H1 (cell line): ENCODE data around the gene GRIP2. TPM values are rescaled to one million over a fixed set of nuclear protein-coding genes. Genes with fewer than 3 reads are reported as not detected.

ENCODE experiments used
- CTCF ChIA-PET: fragments of 300-600 bp; sonication (Branson Sonifier 250); formaldehyde crosslinking; loops from one replicate; lab custom pipeline; 2021; ENCODE audit not compliant: partially characterized antibody; lab: Charles Lee
- POLR2A ChIA-PET: fragments of 300-600 bp; sonication (Branson Sonifier 250); formaldehyde crosslinking; loops from one replicate; lab custom pipeline; 2021; ENCODE audit warnings: inconsistent platforms; ENCODE audit not compliant: partially characterized antibody; lab: Charles Lee
- DNase-seq, 2 experiments: peaks; one replicate each; pipeline versions ENCODE4 v3.0.0 to v3.0.0-alpha.2; 2010 to 2022; ENCODE audit warnings: low spot score in 2 of 2, low read depth in 1 of 2, mixed read lengths in 1 of 2
- FAIRE-seq: peaks from 2 replicates; lab custom pipeline; 2011; peaks lifted over from hg19 to GRCh38; lab: Jason Lieb, UNC
- H2AFZ ChIP-seq: 2 replicates; pipeline ENCODE4 v1.8.1; 2012; ENCODE audit warnings: low read length, inconsistent platforms
- H2AK5ac ChIP-seq: 2 replicates; pipeline ENCODE4 v1.6.1; 2013; ENCODE audit warnings: low read depth, low read length
- H2BK120ac ChIP-seq: replicated peaks from 2 replicates; pipeline ENCODE3; 2013; ENCODE audit warnings: low read depth, low read length, inconsistent platforms
- H2BK12ac ChIP-seq: 2 replicates; pipeline ENCODE4 v1.6.1; 2013; ENCODE audit warnings: low read depth, low read length
- H2BK15ac ChIP-seq: 2 replicates; pipeline ENCODE4 v1.6.1; 2013; ENCODE audit warnings: low read length
- H2BK20ac ChIP-seq: 2 replicates; pipeline ENCODE4 v1.6.1; 2013; ENCODE audit warnings: low read length
- H2BK5ac ChIP-seq: 2 replicates; pipeline ENCODE4 v1.6.1; 2013; ENCODE audit warnings: low read depth, low read length
- H3K14ac ChIP-seq: 2 replicates; pipeline ENCODE4 v1.6.1; 2013; ENCODE audit warnings: inconsistent platforms; ENCODE audit not compliant: insufficient read length
- H3K18ac ChIP-seq: 2 replicates; pipeline ENCODE4 v1.6.1; 2013; ENCODE audit warnings: low read length; ENCODE audit errors: extremely low read depth
- H3K23ac ChIP-seq: 2 replicates; pipeline ENCODE4 v1.6.1; 2013; ENCODE audit warnings: inconsistent platforms; ENCODE audit not compliant: insufficient read length
- H3K23me2 ChIP-seq: 2 replicates; pipeline ENCODE4 v1.6.1; 2013; ENCODE audit warnings: low read depth, low read length
- H3K27ac ChIP-seq: 2 replicates; pipeline ENCODE4 v1.6.1; 2011; ENCODE audit warnings: low read depth, low read length, inconsistent platforms
- H3K27me3 ChIP-seq, 4 experiments: replicated peaks in 1 of 4; 1 replicate in 1 of 4; 2 replicates in 3 of 4; pipeline versions ENCODE4 v1.6.1 to v1.8.1; 2011 to 2013; ENCODE audit warnings: low read length in 3 of 4, mild to moderate bottlenecking in 3 of 4, inconsistent platforms in 2 of 4, mixed read lengths in 2 of 4, moderate library complexity in 1 of 4; ENCODE audit not compliant: control insufficient read depth in 3 of 4, insufficient read depth in 3 of 4; ENCODE audit errors: extremely low read depth in 1 of 4
- H3K36me3 ChIP-seq, 4 experiments: 2 replicates each; pipeline versions ENCODE4 v1.6.1 to v1.8.1; 2011 to 2013; ENCODE audit warnings: mild to moderate bottlenecking in 4 of 4, low read length in 3 of 4, moderate library complexity in 2 of 4, control low read depth in 1 of 4, inconsistent platforms in 1 of 4; ENCODE audit not compliant: insufficient read depth in 4 of 4, control insufficient read depth in 2 of 4
- H3K4ac ChIP-seq: replicated peaks from 2 replicates; pipeline ENCODE3; 2013; ENCODE audit warnings: low read length, low read depth, mixed read lengths, inconsistent platforms; ENCODE audit not compliant: insufficient read length
- H3K4me1 ChIP-seq, 4 experiments: replicated peaks in 1 of 4; 1 replicate in 1 of 4; 2 replicates in 3 of 4; pipeline versions ENCODE4 v1.6.1 to v1.8.1; 2011 to 2013; ENCODE audit warnings: low read length in 3 of 4, inconsistent platforms in 2 of 4, mixed read lengths in 1 of 4; ENCODE audit not compliant: insufficient read depth in 4 of 4, control insufficient read depth in 3 of 4
- H3K4me2 ChIP-seq, 2 experiments: 2 replicates each; pipeline versions ENCODE4 v1.6.1 to v1.8.1; 2011 to 2013; ENCODE audit warnings: low read depth in 2 of 2, low read length in 2 of 2, control low read depth in 1 of 2, inconsistent platforms in 1 of 2, mild to moderate bottlenecking in 1 of 2; ENCODE audit not compliant: insufficient read depth in 1 of 2
- H3K4me3 ChIP-seq, 4 experiments: fragments of 200-600, 300-600 bp in 1 of 4; sonication (generic), shearing (Covaris generic), sonication (Bioruptor Twin) in 1 of 4; 2 replicates each; pipeline versions ENCODE4 v1.5.1 to v1.8.1; 2011 to 2016; ENCODE audit warnings: low read length in 4 of 4, low read depth in 3 of 4, control low read depth in 2 of 4, inconsistent platforms in 2 of 4, mild to moderate bottlenecking in 2 of 4, mixed read lengths in 1 of 4, moderate library complexity in 1 of 4; ENCODE audit not compliant: insufficient read depth in 2 of 4; ENCODE audit errors: extremely low read depth in 1 of 4
- H3K56ac ChIP-seq: replicated peaks from 2 replicates; pipeline ENCODE3; 2013; ENCODE audit warnings: low read depth, mild to moderate bottlenecking, mixed read lengths, low read length, inconsistent platforms; ENCODE audit not compliant: insufficient read length
- H3K79me1 ChIP-seq: 2 replicates; pipeline ENCODE4 v1.6.1; 2013; ENCODE audit warnings: low read depth, low read length, control low read depth
- H3K79me2 ChIP-seq, 2 experiments: 2 replicates each; pipeline versions ENCODE4 v1.6.1 to v1.8.1; 2012 to 2013; ENCODE audit warnings: low read length in 2 of 2, mild to moderate bottlenecking in 2 of 2, inconsistent platforms in 1 of 2; ENCODE audit not compliant: insufficient read depth in 2 of 2, control insufficient read depth in 1 of 2
- H3K9ac ChIP-seq, 4 experiments: replicated peaks in 1 of 4; 1 replicate in 1 of 4; 2 replicates in 3 of 4; pipeline versions ENCODE4 v1.6.1 to v1.8.1; 2011 to 2013; ENCODE audit warnings: low read depth in 3 of 4, low read length in 3 of 4, control low read depth in 2 of 4, mild to moderate bottlenecking in 2 of 4, moderate library complexity in 2 of 4, inconsistent platforms in 1 of 4; ENCODE audit errors: extremely low read depth in 1 of 4
- H3K9me3 ChIP-seq, 2 experiments: 2 replicates each; pipeline versions ENCODE4 v1.6.1 to v1.8.1; 2012 to 2013; ENCODE audit warnings: mild to moderate bottlenecking in 2 of 2, moderate library complexity in 2 of 2, control low read depth in 1 of 2, inconsistent platforms in 1 of 2, low read depth in 1 of 2, low read length in 1 of 2, mixed read lengths in 1 of 2; ENCODE audit not compliant: insufficient read depth in 2 of 2
- H4K20me1 ChIP-seq, 2 experiments: replicated peaks in 1 of 2; 2 replicates each; pipeline versions ENCODE3 to v1.8.1; 2011 to 2013; ENCODE audit warnings: inconsistent platforms in 2 of 2, low read length in 2 of 2, mild to moderate bottlenecking in 1 of 2; ENCODE audit not compliant: insufficient read depth in 2 of 2, control insufficient read depth in 1 of 2
- H4K5ac ChIP-seq: 2 replicates; pipeline ENCODE4 v1.6.1; 2013; ENCODE audit warnings: low read length, low read depth, mixed read lengths, inconsistent platforms; ENCODE audit not compliant: insufficient read length
- H4K8ac ChIP-seq: 2 replicates; pipeline ENCODE4 v1.8.0; 2013; ENCODE audit warnings: mild to moderate bottlenecking, moderate library complexity, low read length, inconsistent platforms; ENCODE audit not compliant: insufficient read depth; ENCODE audit errors: extremely low read depth
- H4K91ac ChIP-seq: replicated peaks from 2 replicates; pipeline ENCODE3; 2013; ENCODE audit warnings: low read length, mixed read lengths, inconsistent platforms; ENCODE audit not compliant: insufficient read length
- BCL11A ChIP-seq, 2 experiments: IDR thresholded peaks; one replicate each; pipeline ENCODE4 v1.6.1; 2011; ENCODE audit warnings: low read depth in 2 of 2, low read length in 2 of 2, mild to moderate bottlenecking in 2 of 2
- BRCA1 ChIP-seq: IDR thresholded peaks from 2 replicates; pipeline ENCODE4 v1.6.1; 2012; ENCODE audit warnings: low read depth, low read length, improper control_type of control experiment
- CEBPB ChIP-seq: IDR thresholded peaks from 2 replicates; pipeline ENCODE4 v1.6.1; 2012; ENCODE audit warnings: low read depth, low read length
- EP300 ChIP-seq, 2 experiments: IDR thresholded peaks; 1 replicate in 1 of 2; 2 replicates in 1 of 2; pipeline ENCODE4 v1.6.1; 2011 to 2012; ENCODE audit warnings: low read depth in 2 of 2, low read length in 2 of 2, mild to moderate bottlenecking in 2 of 2, borderline replicate concordance in 1 of 2, inconsistent platforms in 1 of 2, moderate library complexity in 1 of 2
- EZH2 ChIP-seq: fragments of 200-600 bp; sonication (generic); IDR thresholded peaks from 2 replicates; pipeline ENCODE4 v1.7.1; 2012; ENCODE audit warnings: low read depth, mild to moderate bottlenecking, moderate library complexity, low read length, inconsistent platforms; ENCODE audit not compliant: severe bottlenecking
- JUND ChIP-seq: IDR thresholded peaks from 2 replicates; pipeline ENCODE4 v1.6.1; 2011; ENCODE audit warnings: mild to moderate bottlenecking, improper control_type of control experiment, low read length
- PHF8 ChIP-seq: fragments of 200-600 bp; sonication (generic); conservative IDR thresholded peaks from 2 replicates; pipeline ENCODE4 v1.7.1; 2012; ENCODE audit warnings: low read depth, mild to moderate bottlenecking, inconsistent platforms, low read length, moderate library complexity
- SP4 ChIP-seq: IDR thresholded peaks from 2 replicates; pipeline ENCODE4 v1.6.1; 2012; ENCODE audit warnings: low read length, inconsistent platforms
- TCF12 ChIP-seq: IDR thresholded peaks from 2 replicates; pipeline ENCODE4 v1.6.1; 2011; ENCODE audit warnings: low read depth, mild to moderate bottlenecking, low read length
- USF2 ChIP-seq: IDR thresholded peaks from 2 replicates; pipeline ENCODE4 v1.6.1; 2011; ENCODE audit warnings: low read length, improper control_type of control experiment
- WGBS, 2 experiments: shearing (Covaris generic) in 1 of 2; methylation state at CpG; one replicate each; pipeline versions ENCODE4 v1.1.6 to v1.1.7; 2013 to 2015; ENCODE audit warnings: low lambda C conversion rate in 2 of 2, mixed read lengths in 2 of 2, inconsistent platforms in 1 of 2, low coverage in 1 of 2, missing lambda C conversion rate in 1 of 2; ENCODE audit not compliant: insufficient replicate concordance in 2 of 2, insufficient coverage in 1 of 2, insufficient read length in 1 of 2; ENCODE audit errors: extremely low coverage in 1 of 2, missing lambda C conversion rate in 1 of 2; 5-methylcytosine and 5-hydroxymethylcytosine counted together
- polyA plus RNA-seq, 7 experiments: library from polyadenylated mRNA; depleted of rRNA in 3 of 7; stranded (reverse) in 5 of 7; unstranded in 2 of 7; fragments of >200 nt in 5 of 7; fragments of 200-250 nt in 2 of 7; gene quantifications; 1 replicate in 5 of 7; 2 replicates in 1 of 7; 4 replicates in 1 of 7; pipeline versions ENCODE4 v1.2.1 to v1.2.3, GENCODE V29; 2011 to 2013; ENCODE audit warnings: missing spikeins in 2 of 7, mixed read lengths in 2 of 7
- total RNA-seq: library from RNA; stranded (reverse); fragmentation: NEBNext Ultra II Directional; extraction: Animal tissue kit (Norgen Biotek cat#: 25700); gene quantifications from 2 replicates; pipeline ENCODE4 v1.2.1, GENCODE V29; 2021

Gene GRIP2
- total and polyA plus RNA-seq, 2 of the 8 experiments (the other 6 are each of a cell fraction or from before 2014, with no cell fraction given) = 2.5 to 6.4 TPM

- H2BK5ac ChIP-seq = no peak overlapping the region
- H2AFZ ChIP-seq = no peak overlapping the region
- H3K9ac ChIP-seq = no peak overlapping the region
- H3K9me3 ChIP-seq = no peaks in the 10 kb centered on the region
- H3K27me3 ChIP-seq = no peaks in the 10 kb centered on the region
- no peak overlapping the region for H4K5ac ChIP-seq
- H4K8ac ChIP-seq = no peak overlapping the region
- TF ChIP-seq BRCA1 = no peak
- no peak for TF ChIP-seq USF2
- TF ChIP-seq BCL11A (IDR thresholded peaks at IDR 0.05; ENCODE audit: low read depth in 2 of 2, low read length in 2 of 2) = no peak
- TF ChIP-seq TCF12 = no peak
- TF ChIP-seq EP300 (IDR thresholded peaks at IDR 0.05; ENCODE audit: borderline replicate concordance in 1 of 2, low read depth in 2 of 2, low read length in 2 of 2) = no peak
- no peak for TF ChIP-seq CEBPB
- no peak for TF ChIP-seq SP4
- no peak for TF ChIP-seq JUND
- TF ChIP-seq PHF8 = no peak
- TF ChIP-seq EZH2 = no peak
- TF ChIP-seq, all 59 proteins: peak for 0
- 94% methylated on average over 4 of the region's 5 CpGs; no CpG with 5 or more reads in 1 of the 2 experiments for WGBS, 2 experiments
- CTCF ChIA-PET = interaction anchor here (0.6 to 3.1 kb wide), 4 partner anchors 13 to 113 kb away, joined by 3 to 11 read pairs (median 6); no protein-coding TSS in a partner anchor
- no peaks in the 10 kb centered on the region for H3K36me3 ChIP-seq
- FAIRE-seq = no peak
- H2AK5ac ChIP-seq = no peak overlapping the region
- no peak overlapping the region for H3K14ac ChIP-seq
- no peak overlapping the region for H3K56ac ChIP-seq
- DNase-seq = no peak
- no peak overlapping the region for H2BK120ac ChIP-seq
- H3K79me1 ChIP-seq = no peaks in the 10 kb centered on the region
- no peak overlapping the region for H3K27ac ChIP-seq
- no peaks in the 10 kb centered on the region for H3K79me2 ChIP-seq
- no peak overlapping the region for H3K18ac ChIP-seq
- H3K4me1 ChIP-seq = no peaks in the 10 kb centered on the region
- no peak overlapping the region for H2BK15ac ChIP-seq
- H2BK20ac ChIP-seq = no peak overlapping the region
- no peak overlapping the region for H4K91ac ChIP-seq
- H3K23ac ChIP-seq = no peak overlapping the region
- H3K4me3 ChIP-seq = no peak overlapping the region
- H3K23me2 ChIP-seq = no peaks in the 10 kb centered on the region
- POLR2A ChIA-PET = no interaction called here
- no peak overlapping the region for H3K4me2 ChIP-seq
- peaks cover 0 to 6% of the 10 kb centered on the region in 2 experiments for H4K20me1 ChIP-seq
- no peak overlapping the region for H2BK12ac ChIP-seq
- no peak overlapping the region for H3K4ac ChIP-seq
Observed at GRCh38 chr3:14581334-14582044, 41.3 kb upstream of the GRIP2 start.
